NCI-H2171 treated with DMSO at 0.1 percent for 48 hours (cell line): ENCODE data around the gene RAD50.

Source experiments
- DNase-seq: peaks from one replicate; lab custom pipeline; 2025; lab: John Stamatoyannopoulos, UW

RAD50 gene

GRCh38 chr5:132661231-132662003 lies 104.6 kb downstream of the RAD50 start:
- no peak for DNase-seq

- no peak for DNase-seq
Observed at GRCh38 chr5:132662004-132662401, 105.2 kb downstream of the RAD50 start.

- no peak for DNase-seq
Observed at GRCh38 chr5:132662925-132663770, 106.4 kb downstream of the RAD50 start.

- no peak for DNase-seq
Observed at GRCh38 chr5:132663771-132664695, 107.3 kb downstream of the RAD50 start.

DNA sequence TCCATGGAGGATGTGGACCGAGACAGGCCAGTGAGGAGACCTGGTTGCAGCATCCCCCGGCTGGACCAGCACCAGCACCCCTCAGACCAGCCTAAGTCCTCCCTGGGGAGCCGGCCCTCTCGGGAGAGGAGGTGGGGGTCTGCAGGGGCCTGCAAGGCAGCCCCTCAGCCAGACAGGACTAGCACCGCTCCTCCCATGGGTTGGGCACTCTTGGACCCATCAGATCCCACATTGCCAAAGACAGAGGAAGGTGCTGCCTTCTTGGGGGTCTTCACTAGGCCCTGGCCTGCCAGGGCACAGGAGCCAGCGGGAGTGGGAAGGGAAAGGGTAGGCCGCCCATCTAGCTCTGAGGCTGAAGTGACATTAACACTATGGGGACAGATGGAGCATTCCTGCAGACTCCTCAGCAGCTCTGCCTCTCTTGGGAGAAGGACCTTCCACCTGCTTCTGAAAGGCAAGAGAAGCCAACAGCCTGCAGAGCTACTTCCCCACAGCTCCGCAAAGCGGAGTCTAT lies 108.0 kb downstream of the RAD50 start:
- DNase-seq, result no peak

- no peak for DNase-seq
Observed at GRCh38 chr5:132665574-132666080, 108.8 kb downstream of the RAD50 start.

GRCh38 chr5:132666310-132667123 lies 109.7 kb downstream of the RAD50 start:
- DNase-seq, result no peak

DNA sequence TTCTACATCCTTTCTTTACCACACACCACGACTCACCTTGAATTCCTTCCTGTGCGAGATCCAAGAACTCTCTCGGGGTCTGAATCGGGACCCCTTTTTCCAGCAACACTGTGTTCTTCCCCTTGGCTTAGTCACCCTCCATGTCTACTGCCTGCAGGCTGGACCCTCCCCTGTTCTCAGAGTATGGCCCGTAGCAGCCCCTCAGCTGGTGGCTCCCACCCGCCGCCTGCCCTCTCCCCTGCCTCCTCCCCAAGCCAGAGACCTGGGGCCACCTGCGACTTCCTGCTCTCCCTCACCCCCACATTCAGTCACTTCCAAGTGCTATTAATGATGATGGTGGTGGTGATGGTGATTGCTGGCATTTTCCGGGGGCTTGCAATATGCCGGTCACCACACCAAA lies 110.5 kb downstream of the RAD50 start:
- DNase-seq, result no peak

- DNase-seq, result no peak
Observed at GRCh38 chr5:132667761-132668705, 111.3 kb downstream of the RAD50 start.

- no peak for DNase-seq
Observed at GRCh38 chr5:132668706-132669454, 112.1 kb downstream of the RAD50 start.

DNA sequence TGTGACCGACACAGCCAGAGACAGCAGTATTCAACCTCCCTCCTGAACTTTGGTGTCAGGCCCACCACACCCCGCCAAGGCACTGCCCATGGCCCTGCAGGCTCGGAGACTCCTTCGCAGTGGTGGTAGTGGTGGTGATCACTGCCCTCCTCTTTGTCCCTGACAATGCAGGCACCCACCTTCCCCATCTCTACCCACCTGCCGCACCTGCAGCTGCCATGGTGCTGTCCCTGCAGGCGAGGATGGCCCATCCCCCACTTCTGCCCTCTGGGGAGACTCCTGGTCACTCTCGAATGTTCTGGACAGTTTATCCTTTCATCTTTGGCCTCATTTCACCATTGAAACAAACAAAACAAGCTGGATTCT lies 112.7 kb downstream of the RAD50 start:
- no peak for DNase-seq

DNA sequence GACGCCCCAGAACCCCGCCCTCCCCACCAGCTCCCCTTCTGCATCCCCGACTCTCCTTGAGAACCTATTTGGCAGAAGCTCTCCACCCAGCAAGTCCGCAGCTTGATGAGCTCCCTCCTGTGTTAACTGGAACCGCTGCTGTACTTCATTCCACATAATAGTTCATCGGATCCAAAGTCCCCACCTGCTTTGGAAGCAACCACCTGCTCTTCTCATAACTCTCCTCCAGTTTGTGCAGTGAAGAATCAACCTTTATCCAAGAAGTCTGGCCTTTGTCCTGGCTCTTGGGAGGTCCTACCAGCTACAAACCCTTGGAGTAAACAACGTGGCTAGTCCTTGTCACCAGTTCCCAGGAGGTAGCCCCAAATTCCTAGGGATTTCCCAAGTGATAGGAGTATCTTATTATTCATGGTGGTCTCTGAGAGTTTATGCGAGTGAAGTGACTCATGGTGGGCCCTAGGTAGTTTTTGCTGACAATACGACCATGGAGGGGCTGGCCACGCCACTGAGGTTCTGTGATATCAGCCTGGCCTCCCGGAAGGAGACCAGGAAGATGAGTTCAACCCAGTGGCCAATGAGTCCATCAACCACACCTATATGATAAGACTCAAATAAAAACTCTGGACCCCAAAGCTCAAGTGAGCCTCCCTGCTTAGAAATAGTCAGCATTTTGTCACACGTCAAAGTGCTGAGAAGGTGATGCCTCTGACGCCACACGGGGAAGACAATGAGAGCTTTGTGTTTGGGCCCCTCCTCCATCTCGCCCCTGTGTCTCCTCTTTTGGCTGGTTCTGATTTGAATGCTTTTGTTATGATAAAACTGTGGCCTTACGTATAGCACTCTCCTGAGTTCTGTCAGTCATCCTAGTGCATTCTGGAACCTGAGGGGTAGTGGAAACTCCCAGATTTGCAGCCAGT lies 113.4 kb downstream of the RAD50 start:
- no peak for DNase-seq

DNA sequence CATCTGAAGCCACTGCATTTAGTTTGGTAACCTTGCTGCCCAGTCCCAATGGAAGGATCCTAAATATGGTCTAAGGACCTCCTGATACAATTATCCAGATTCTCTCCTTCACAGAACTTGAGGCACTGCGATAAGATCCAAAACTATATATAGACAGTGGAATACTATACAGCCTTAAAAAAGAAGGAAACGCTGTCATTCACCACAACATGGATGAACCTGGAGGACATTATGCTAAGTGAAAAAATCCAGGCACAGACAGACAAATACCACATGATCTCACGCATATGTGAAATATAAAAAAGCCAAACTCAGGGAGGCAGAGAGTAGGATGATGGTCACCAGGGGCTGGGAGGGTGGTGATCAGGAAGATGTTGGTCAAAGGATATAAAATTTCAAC lies 114.2 kb downstream of the RAD50 start:
- DNase-seq, result no peak

- no peak for DNase-seq
Observed at GRCh38 chr5:132673488-132673887, 116.7 kb downstream of the RAD50 start.

- peak; percentile 55 for DNase-seq
Observed at GRCh38 chr5:132673939-132674630, 117.3 kb downstream of the RAD50 start, which contains the start of gene IL4. IL4 (plus strand) TSS chr5:132673989; CDS start chr5:132674051, 62 bp downstream.

DNA sequence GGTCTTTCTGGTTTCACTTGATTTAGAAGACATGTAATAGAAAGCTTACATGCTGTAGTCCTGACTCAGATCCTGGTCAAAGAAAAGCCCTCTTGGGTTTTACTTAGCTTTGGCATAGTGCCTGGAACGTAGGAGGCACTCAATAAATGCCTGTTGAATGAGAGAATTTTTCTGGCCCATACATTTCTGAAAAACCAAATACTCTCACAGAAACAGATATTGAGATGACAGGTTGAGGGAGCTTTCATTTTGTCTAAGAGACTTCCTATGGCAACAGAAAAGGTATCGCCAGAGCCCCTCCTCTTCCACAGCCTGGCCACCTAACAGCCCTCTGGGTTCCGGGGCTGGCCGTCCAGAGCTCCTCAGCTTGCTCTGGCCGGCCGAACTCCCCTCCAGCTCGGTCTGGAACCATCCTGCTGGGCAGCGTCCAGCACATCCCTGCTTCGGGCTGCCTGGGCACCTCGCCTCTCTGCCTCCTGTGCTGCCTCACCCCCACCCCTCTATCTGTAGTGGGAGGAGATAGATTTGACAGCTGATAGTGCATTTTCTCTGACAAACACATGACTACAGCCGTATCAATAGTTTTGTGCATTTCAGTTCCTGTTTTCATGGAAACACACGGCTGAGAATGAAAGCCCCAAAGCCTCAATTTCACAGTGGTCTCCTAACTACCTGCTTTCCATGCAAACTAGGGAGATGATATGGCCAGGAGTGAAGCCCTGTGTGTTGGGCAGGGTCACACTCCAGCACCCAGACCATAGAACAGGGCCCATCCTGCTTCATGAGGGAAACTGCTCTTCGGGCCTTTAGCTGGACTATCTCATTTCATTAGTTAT lies 118.1 kb downstream of the RAD50 start:
- DNase-seq, result no peak
